NCI-H510A treated with DMSO at 0.1 percent for 48 hours (cell line): ENCODE data around the gene ATXN7L3B.

Experiments
- DNase-seq: peaks from one replicate; lab custom pipeline; 2025; lab: John Stamatoyannopoulos, UW

Gene ATXN7L3B

GRCh38 chr12:74551291-74551690, 13.7 kb downstream of the ATXN7L3B start:
- no peak for DNase-seq

GRCh38 chr12:74552201-74552600, 14.6 kb downstream of the ATXN7L3B start:
- no peak for DNase-seq

GRCh38 chr12:74559728-74560127, 22.1 kb downstream of the ATXN7L3B start:
- DNase-seq: no peak

GRCh38 chr12:74563927-74564326, 26.3 kb downstream of the ATXN7L3B start:
- DNase-seq: no peak

- no peak for DNase-seq
Observed at GRCh38 chr12:74578486-74578885, 40.9 kb downstream of the ATXN7L3B start.

- no peak for DNase-seq
Observed at GRCh38 chr12:74579446-74579845, 41.8 kb downstream of the ATXN7L3B start.

GRCh38 chr12:74579981-74580380, 42.3 kb downstream of the ATXN7L3B start:
- DNase-seq: no peak

GRCh38 chr12:74581439-74581838, 43.8 kb downstream of the ATXN7L3B start:
- DNase-seq: no peak

- no peak for DNase-seq
Observed at GRCh38 chr12:74584483-74585062, 46.9 kb downstream of the ATXN7L3B start.

- no peak for DNase-seq
Observed at GRCh38 chr12:74586251-74586650, 48.6 kb downstream of the ATXN7L3B start.
